Stromal cell of bone marrow (primary cell): ENCODE measurements around the gene OBSCN.
A peak's percentile ranks its signal among the peaks of the same experiment; 100 is the strongest.

Experiments used
- DNase-seq: peaks from one replicate; pipeline ENCODE4 v3.0.0-alpha.2; 2012; ENCODE audit warnings: low read depth

The OBSCN gene

DNA sequence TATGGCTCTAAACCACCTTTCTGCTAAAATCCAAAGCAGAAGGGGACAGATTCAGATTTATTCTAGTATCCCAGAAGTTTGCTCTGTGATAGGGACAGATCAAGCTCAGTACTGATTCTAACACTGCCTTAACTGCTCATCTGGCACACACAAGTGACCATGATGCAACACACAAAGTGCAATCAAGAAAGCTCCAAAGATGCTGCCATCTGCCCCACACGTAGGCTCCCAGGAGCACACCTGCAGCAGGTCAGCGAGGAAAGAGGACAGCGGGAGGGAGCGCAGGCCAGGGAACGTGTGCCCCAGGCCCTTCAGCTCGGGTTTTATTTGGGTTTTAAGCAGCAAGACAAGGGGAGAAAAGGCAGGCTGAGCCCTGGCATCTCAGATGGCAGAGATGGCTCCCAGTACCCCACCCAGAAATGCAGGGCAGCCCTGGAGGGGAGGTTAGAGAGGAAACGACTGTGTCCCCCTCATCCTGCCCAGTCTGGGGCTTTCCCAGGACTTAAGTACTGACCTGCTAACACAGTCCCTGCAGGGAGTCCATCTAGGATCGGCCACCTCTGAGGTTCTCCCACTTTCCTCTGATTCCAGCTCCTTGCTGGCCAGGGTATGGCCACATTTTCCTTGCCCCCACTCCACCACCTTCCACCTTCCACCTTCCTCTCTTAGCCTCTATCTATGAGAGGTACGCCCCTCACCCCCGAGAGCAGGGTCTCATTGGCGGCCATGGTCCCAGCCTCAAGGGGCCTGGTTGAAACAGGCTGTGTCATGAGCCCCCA lies 197.5 kb downstream of the OBSCN start:
- no peak for DNase-seq

DNA sequence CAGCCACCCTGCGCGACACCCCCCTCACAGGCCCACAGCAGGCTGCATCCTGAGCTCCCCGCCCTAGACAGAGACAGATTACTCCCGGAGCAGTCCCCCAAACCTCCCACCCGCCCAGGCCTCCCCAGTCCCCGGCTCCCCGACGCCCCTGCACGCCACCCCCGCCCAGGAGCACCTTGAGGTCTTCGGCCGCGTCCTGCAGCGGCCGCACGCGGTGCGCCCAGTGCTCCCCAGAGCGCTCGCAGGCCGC lies 198.1 kb downstream of the OBSCN start:
- DNase-seq, result no peak

DNA sequence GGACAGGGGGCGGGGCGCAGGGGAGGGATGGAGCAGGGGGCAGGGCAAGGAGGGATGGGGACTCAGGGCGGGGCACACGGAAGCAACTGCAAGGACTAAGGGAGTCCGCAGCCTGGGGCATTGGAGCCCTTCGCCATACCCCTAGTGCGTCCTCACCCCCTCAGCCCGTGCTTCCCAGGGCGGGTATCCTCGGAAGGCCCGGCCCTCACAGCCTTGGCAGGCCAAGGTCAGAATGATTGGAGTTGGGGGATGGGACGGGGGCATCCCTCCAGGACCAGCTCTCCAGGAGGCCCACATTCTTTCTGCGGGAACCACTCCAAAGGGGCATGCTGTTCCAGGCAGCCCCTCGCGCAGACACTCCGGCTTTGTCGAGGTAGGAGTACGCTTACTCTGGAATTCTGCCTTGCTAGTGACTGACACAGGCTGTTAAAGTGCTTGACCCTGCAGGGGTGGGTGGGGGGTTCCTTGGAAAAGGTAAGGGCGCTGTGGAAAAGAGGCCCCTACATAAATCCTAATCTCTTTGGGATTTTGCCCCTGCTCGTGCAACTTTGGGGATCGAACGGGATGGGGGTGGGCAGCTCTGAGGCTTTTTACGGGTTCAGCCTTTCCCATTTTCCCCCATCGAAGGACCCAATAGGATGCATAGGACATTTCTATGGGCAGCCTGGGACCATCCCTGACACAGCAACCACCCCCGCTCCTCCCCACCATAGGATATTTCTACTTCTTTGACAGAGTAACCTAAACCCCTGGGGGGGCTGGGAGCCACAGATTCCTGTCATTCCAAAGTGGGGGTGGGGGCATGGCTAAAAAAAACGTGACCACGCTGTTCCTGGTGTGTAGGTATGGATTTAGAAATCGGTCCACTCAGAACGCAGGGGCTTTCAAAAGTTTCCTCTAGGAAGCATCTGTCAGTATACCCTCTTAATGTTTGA lies 199.5 kb downstream of the OBSCN start:
- no peak for DNase-seq

DNA sequence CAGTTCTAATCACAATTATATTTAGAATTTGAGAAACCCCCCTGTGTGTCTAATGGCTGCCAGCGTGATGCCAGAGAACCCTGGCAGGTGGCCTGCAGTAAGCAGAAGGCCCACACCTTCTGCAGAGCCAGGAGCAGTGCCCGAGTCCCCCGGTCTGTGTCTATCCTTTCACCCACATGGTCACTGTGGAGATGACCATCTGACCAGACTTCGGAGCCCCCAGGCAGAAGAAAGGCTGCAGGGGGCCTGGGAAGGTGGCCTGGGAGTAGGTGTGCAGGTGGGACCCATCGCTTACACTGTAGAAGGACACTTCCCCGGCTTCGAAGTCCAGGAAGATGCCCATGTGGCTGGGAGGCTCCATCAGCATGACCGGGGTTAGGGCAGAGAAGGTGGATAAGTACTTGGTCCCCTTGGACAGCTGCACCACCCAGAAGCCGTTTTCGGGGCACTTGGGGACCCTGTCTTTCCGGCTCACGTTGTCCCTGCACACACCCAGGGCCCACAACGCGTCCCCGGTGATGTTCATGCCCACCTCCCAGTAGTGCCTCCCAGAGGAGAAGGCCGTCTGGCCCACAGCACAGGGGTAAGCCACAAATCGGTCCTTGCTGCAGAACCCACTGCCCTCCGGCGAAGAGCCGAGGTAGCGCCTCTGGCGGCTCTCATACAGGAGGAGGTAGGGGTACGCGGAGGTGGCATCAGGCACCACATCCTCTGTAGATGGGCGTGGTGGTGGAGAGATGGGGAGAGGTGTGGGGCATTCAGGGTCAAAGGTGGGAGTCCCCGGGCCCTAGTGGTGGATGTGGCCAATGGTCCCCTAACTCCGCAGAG lies 200.4 kb downstream of the OBSCN start:
- no peak for DNase-seq

DNA sequence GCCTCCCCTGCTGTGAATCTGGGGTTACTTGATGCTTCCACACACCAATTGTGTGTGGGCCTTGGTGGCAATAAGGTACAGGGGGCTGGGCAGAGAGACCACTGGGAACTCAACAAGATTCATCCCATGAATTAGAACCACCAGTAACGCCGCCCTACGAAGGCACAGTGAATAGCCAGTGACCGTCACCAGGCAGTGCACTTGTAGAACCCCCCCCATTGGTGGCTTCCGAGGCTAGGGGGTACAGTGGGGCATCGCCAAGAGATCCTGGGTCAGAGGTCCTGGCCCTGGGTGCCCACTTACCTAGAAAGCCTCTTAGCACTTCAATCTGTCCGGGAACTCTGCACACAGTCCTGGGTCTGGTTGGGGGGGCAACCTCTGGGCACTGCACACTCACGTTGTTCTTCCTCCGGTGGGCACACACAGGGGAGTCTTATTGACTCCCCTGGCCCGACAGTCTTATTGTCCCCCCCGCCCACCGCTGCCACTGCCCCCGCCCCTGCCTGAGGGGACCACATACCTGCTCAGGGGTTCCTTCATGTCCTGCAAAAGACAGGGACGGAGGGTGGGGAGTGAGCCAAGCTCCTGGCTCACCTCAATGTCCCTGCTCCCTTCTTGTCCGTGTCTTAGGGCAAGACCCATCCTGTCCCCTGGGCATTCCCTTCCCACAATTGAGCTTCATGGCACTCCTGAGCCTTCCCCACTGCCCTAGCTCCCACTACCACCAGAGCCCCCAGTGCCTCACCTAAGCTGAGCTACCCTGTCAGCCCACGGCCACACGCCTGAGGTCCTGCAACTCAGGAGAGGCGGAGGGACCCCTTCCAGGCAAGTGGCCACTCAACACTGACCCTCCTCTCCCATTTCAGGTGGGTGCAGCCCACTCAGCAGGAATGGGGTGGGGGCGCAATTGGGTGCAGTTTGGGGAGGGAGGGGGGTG lies 201.3 kb downstream of the OBSCN start:
- no peak for DNase-seq

DNA sequence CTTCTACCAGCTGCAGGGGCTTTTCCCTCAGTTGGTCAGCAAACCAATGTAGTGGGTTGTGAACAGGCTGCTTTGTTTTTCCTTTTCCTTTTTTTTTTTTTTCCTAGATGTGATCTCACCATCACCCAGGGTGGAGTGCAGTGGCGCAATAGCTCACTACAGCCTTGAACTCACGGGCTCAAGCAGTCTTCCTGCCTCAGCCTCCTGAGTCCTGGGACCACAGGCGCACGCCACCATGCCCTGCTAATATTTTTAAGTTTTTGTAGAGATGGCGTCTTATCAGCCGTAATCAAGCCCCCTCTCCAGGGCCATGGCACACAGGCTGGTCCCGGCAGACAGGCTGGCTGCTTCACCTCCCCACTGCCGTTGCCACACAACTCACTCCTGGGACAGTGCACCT lies 202.2 kb downstream of the OBSCN start:
- peak; percentile 30 for DNase-seq

DNA sequence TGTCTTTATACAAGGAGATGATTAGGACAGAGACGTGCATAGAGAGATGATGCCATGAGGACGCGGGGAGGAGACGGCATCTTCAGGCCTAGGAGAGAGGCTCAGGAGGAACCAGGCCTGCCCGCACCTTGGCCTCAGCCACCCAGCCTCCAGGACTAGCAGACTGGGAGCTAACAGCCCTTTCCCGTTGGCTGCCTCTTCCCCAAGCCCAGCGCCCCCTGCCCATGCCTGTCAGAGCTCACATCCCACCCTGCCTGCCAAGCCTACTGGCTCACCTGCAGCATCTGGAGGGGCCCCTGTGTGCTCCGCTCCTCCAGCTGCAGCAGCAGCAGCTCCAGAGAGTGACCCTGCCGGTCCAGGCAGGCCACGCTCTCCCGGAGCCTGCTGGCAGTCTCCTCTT lies 202.8 kb downstream of the OBSCN start:
- no peak for DNase-seq

DNA sequence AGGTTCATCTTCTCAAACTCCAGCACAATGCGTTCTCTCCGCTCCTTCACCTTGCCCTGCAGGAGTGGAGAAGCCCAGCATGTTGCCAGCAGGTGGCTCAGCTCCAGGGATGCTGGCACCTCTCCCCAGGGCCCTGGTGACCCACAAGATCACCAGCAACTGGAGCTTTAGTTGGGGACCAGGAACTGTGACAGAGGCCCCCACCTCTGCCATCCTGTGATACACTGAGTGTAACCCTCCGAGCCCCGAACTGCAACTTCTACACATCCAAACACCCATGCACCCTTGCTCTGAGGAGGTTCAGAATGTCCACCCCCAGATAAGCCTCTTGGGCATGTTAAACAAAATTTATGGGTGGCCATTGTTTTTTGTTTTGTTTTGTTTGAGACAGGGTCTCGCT lies 203.3 kb downstream of the OBSCN start:
- DNase-seq, result no peak

DNA sequence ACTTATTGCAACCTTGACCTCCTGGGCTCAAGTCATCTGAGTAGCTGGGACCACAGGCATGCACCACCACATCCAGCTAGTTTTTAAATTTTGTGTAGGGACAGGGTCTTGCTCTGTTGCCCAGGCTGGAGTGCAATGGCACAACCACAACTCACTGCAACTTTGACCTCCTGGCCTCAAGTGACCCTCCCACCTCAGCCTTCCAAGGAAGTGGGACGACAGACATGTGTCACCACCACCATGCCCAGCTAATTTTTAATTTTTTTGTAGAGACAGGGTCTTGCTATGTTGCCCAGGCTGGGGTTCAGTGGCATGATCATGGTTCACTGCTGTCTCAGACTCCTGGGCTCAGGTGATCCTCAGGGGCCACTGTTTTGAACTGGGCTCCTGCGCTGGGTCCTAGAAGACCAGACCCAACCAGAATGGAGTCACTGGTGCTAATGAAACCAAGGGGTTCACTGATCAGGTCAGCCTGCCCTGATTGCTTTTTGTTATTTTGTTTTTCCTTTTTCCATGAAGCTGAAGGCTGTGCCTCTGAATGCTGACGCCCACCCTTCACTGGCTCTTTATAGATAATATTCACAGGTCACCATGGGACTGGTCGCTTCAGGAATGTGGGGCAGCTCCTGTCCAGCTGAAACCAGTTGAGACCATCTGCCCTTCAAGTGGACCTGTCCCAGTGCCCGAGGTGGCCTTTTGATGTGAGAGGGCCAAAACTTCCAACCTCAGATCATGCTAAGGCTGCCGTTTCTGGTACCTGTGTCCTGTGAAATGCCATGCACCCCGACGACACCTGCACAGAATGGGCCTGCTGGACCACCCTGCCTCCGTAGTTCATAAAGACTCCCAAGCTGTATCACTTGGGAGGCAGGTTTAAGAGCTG lies 203.9 kb downstream of the OBSCN start:
- DNase-seq, result no peak

DNA sequence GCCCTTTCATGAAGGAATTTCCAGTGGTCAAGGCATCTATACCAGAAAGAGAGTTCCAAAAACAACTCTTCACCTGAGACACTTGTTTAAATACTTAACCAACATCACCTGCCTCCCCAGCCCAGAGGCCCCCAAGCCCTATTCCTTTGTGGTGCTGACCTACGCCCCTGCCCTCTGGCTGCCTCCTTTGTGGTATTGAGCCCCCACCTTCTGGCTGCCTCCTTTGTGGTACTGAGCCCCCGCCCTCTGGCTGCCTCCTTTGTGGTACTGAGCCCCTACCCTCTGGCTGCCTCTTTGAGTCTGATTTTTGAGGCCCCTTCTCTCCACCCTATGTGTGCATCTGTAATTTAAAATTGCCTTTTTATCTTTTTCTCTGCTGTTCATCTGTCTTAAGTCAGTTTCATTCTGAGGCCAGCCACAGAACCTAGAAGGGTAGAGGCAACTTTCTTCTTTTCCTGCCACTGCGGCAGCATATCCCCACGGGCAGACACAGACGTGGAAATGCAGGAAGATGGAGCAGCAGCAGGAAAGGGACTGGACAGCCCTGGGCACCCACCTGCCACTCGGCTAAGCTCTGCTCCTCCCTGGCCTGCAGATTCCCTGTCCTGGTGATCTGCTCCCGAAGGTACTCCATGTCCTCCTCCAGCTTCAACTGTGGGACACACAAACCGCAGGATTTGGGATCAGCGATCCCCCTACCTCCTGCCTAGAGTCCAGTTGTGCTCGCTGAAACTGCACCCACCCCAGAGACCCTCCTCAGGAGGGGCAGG lies 205.6 kb downstream of the OBSCN start:
- no peak for DNase-seq

DNA sequence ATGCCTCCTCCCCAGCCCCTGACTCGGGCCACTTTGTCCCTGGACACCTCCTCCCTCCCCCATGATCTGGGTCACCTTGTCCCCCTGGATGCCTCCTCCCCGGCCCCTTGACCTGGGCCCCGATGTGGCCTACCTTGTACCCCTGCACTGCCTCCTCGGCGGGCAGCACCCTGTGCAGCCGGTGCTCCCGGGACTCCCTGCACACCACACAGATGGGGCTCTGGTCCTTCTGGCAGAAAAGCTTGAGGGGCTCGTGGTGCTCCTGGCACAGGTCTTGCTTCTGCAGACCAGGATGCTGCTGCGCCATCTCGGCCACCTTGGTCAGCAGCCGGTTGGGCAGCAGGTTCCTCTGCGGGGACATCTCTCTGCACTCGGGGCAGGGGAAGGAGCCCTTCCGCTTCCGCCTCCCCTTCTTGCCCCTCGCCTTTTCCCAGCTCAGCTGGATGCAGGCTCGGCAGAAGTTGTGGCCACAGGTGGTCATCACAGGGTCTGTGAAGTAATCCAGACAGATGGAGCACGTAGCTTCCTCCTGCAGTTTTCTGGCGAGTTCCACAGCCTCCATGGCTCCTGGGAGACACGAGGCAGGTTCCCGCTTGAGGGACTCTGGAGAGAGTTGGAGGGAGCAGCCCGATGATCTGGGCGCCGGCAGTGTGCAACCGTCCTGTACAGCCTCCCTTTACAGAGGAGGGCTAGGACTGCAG lies 206.8 kb downstream of the OBSCN start:
- no peak for DNase-seq

DNA sequence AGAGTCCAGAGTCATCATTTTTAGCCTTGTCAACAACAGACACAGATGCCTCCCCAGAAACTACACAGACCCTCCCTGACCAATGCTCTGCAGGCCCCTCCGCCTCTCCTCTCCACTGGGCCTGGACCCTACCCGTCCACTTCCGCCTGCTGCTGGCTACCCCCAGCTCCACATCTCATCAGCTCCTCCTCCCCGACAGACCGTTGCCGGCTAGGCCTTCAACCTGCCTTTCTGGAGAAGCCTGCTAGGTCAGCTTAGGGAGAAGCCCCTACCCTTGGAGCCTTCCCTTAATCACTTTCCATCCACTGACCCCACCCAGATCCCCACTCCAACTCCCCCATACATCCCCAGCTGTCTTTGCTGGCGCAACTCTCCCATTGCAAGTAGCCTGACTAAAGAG lies 207.4 kb downstream of the OBSCN start:
- DNase-seq, result no peak

DNA sequence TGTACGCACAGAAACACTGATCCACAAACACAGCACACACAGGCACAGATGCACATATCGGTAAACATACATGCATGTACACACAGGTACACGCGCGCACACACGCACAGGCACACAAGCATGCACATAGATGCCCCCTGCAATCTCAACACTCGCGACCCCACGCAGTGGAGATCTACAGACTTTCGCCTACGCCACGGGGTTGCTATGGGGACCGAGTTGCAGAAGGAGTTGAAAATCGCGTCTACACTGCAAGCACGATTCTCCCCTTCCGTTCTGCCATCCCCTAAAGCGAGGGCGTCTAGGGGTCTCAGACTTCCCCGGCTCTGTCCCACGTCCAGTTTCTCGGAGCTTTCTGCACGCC lies 208.0 kb downstream of the OBSCN start:
- no peak for DNase-seq

DNA sequence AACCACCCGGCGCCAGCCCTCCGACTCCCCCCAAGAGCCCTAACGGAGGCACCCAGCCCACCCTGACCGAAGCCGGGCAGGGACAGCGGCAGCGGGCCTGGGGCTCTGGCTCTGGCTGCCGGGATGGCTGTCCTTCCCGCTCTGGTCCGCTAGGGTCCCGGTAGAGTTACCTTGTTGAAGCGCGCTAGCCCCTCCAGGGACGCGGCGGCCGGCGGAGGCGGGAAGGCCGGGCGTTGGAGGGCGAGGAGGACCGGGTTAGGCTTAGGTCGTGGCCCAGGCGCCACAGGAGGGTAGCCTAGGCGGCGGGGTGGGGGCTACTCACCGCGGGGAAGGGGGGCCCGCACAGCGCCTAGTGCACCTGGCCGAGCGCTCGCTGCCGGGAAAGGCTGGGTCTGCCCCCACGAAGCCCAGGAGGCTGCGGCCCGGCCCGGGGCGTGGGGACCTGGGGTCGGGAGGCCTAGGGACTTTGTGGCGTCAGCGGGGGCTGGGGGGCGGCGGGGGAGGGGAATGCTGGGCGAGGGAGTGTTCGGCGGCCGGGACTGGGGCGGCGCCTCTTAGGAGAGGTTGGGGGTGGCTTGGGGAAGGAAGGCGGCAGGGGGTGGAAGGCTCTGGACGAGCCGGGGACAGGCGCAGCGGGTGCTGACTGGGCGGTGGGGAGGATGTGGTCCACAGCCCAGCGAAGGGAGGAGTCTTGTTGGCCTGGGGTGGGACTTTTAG lies 208.5 kb downstream of the OBSCN start, which contains the start of gene TRIM17:
TSS of gene TRIM17 (minus strand) at position 645 of the 717 bp plus-strand sequence. CDS start 1,789 bp downstream, outside the sequence.
- no peak for DNase-seq

DNA sequence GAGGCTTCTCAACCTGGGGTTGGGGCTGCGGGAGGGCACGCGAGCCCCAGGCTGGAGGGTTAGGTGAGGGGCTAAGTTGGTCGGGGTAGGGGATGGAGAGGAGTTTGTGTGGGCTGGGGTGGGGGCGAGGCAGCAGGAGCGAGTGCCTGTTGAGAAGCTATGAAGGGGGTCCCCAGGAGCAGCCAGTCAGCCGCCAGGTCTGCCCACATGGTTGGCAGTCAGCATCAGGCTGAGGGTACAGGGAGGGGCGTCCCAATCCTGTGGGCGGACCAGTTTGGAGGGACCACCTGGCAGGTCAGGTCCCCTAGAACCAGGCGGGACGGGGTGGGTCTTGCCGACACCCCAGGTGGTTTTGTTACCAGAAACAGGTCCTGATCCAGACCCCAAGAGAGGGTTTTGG lies 209.2 kb downstream of the OBSCN start:
- no peak for DNase-seq

DNA sequence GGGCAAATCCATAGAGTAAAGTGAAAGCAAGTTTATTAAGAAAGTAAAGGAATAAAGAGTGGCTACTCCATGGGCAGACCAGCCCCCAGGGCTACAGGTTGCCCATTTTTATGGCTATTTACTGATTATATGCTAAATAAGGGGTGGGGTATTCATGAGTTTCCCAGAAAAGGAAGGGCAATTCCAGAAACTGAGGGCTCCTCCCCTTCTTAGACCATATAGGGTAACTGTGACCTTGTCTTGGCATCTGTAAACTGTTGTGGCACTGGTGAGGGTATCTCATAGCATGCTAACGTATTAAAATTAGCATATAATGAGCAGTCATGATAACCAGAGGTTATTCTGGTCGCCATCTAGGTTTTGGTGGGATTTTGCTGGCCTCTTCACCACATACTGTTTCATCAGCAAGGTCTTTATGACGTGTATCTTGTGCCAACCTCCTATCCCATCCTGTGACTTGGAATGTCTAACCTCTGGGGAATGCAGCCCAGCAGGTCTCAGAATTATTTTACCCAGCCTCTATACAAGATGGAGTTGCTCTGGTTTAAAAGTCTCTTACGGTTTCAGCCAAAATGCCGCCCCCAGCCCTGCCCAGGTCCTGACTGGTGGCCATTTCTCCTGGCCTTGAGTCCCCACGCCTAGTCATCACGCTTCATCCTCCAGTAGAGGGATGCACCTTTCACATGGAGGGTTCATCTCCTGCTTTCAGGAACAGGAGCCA lies 209.8 kb downstream of the OBSCN start:
- DNase-seq, result no peak

DNA sequence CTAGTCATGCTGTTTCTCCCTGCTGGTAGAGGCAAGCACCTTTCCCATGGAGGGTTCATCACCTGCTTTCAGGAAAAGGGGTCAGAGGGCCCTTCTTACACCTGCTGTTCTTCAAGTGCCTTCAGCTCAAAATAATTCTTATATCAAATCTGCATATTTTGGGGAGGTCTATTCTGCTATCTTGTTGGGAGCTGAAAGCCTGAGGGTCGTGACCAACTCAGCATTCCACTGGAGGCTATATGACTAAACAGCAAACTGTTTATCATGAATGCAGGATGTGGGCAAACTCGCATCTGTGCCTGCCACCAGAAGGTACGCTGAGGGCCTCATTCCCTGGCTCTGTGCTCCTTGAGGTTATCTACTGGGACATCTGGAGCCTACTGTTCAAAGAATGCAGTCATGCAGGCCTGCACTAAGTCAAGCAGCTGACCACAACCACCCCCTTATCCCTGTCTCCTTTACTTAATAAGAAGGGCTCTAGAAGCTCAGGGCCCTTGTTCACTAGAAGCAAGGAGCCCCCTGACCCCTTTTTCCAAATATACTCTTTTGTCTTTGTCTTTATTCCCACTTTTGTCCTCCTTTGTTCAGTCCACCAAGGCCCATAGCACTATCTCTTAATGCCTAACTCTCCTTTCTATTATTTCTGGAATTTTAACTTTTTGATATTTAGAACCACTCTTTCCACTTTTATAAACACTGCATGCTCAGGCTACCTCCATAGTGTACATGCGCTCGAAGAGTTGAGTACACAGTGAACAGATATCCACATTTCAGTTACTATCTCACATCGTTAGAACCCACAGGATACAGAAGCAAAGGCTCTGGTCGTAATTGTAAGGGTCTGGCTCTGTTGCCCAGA lies 213.4 kb downstream of the OBSCN start:
- no peak for DNase-seq
